ENCODE data around the gene SPINT2.

GRCh38 chr19:38250428-38250820 lies 13.9 kb upstream of the SPINT2 start:
- no peak for TF ChIP-seq EZH2 (IDR thresholded peaks at IDR 0.05; ENCODE audit: borderline replicate concordance, low read length)
- TF ChIP-seq CTCF (IDR thresholded peaks at IDR 0.05; ENCODE audit: low read length): no peak

Data from OCI-LY1 (cell line).